T-cell (primary cell): ENCODE results near the gene BABAM2. TPM values are rescaled to one million over a fixed set of nuclear protein-coding genes. Genes with fewer than 3 reads are reported as not detected.
A peak's percentile ranks its signal among the peaks of the same experiment; 100 is the strongest.

ENCODE experiments used
- ATAC-seq, 4 experiments: fragments of 200-7000 bp in 3 of 4; fragments of 150-1000 bp in 1 of 4; cut with Tn5 transposase; replicated peaks in 1 of 4; 1 replicate in 3 of 4; 2 replicates in 1 of 4; pipeline ENCODE4 v1.10.0; 2021; ENCODE audit warnings: moderate library complexity in 3 of 4, mild to moderate bottlenecking in 2 of 4, moderate number of reproducible peaks in 1 of 4
- CTCF ChIA-PET, 2 donors: fragments of 300-600 bp; sonication (Branson Sonifier 250); formaldehyde crosslinking; loops; one replicate each; lab custom pipeline; 2022; ENCODE audit warnings: antibody characterized with exemption in 2 of 2; lab: Charles Lee
- POLR2A ChIA-PET, 2 donors: fragments of 300-600 bp; sonication (Branson Sonifier 250); formaldehyde crosslinking; loops; one replicate each; lab custom pipeline; 2022; ENCODE audit warnings: antibody characterized with exemption in 2 of 2; lab: Charles Lee
- DNase-seq, 35 experiments: peaks; one replicate each; pipeline versions ENCODE4 v3.0.0 to v3.0.0-alpha.2; 2013 to 2023
- H3K27ac ChIP-seq: one replicate; pipeline ENCODE4 v1.5.1; 2013; ENCODE audit warnings: low read length
- H3K27me3 ChIP-seq, 2 experiments: replicated peaks in 1 of 2; 1 replicate in 1 of 2; 2 replicates in 1 of 2; pipeline versions ENCODE4 v1.6.1 to v1.7.0; 2013; ENCODE audit warnings: low read length in 1 of 2, mixed read lengths in 1 of 2; ENCODE audit not compliant: control insufficient read depth in 2 of 2, insufficient read depth in 2 of 2; ENCODE audit errors: extremely low read depth in 1 of 2
- H3K36me3 ChIP-seq, 2 donors: 1 replicate in 1 of 2; 2 replicates in 1 of 2; pipeline versions ENCODE4 v1.6.1 to v1.7.0; 2013; ENCODE audit warnings: low read length in 1 of 2; ENCODE audit not compliant: control insufficient read depth in 2 of 2, insufficient read depth in 1 of 2; ENCODE audit errors: extremely low read depth in 1 of 2
- H3K4me1 ChIP-seq, 2 experiments: 1 replicate in 1 of 2; 2 replicates in 1 of 2; pipeline versions ENCODE4 v1.6.1 to v1.7.0; 2013; ENCODE audit warnings: low read length in 2 of 2, mixed read lengths in 1 of 2; ENCODE audit not compliant: insufficient read depth in 2 of 2, control insufficient read depth in 1 of 2; ENCODE audit errors: extremely low read depth in 1 of 2
- H3K4me3 ChIP-seq, 2 donors: 1 replicate in 1 of 2; 2 replicates in 1 of 2; pipeline versions ENCODE4 v1.5.1 to v1.7.0; 2013; ENCODE audit warnings: mild to moderate bottlenecking in 2 of 2, low read length in 1 of 2, moderate library complexity in 1 of 2; ENCODE audit not compliant: control insufficient read depth in 1 of 2; ENCODE audit errors: extremely low read depth in 1 of 2
- H3K9me3 ChIP-seq: 2 replicates; pipeline ENCODE4 v1.7.0; 2013
- H3K27ac Mint-ChIP-seq, 2 donors: one replicate each; pipeline ENCODE4 v1.8.0; 2020 to 2021; ENCODE audit warnings: mild to moderate bottlenecking in 2 of 2, mixed read lengths in 2 of 2
- H3K27me3 Mint-ChIP-seq, 2 donors: one replicate each; pipeline ENCODE4 v1.8.0; 2021 to 2022; ENCODE audit warnings: mixed read lengths in 2 of 2
- H3K36me3 Mint-ChIP-seq: one replicate; pipeline ENCODE4 v1.8.0; 2021; ENCODE audit warnings: mixed read lengths
- H3K4me1 Mint-ChIP-seq, 3 donors: one replicate each; pipeline ENCODE4 v1.8.0; 2020 to 2022; ENCODE audit warnings: mixed read lengths in 3 of 3, mild to moderate bottlenecking in 1 of 3
- H3K4me3 Mint-ChIP-seq, 3 donors: one replicate each; pipeline ENCODE4 v1.8.0; 2020 to 2022; ENCODE audit warnings: mild to moderate bottlenecking in 3 of 3, mixed read lengths in 3 of 3, moderate library complexity in 3 of 3
- H3K9me3 Mint-ChIP-seq, 3 donors: one replicate each; pipeline ENCODE4 v1.8.0; 2020 to 2022; ENCODE audit warnings: mixed read lengths in 3 of 3
- WGBS: methylation state at CpG from one replicate; pipeline ENCODE4 v1.1.5; 2013; ENCODE audit warnings: missing lambda C conversion rate; ENCODE audit not compliant: insufficient coverage; 5-methylcytosine and 5-hydroxymethylcytosine counted together
- total RNA-seq, 35 experiments: library from RNA in 6 of 35; stranded (reverse) in 6 of 35; fragments of 120-200 nt in 1 of 35; gene quantifications; one replicate each; pipeline versions ENCODE4 v1.2.1 to v1.2.4 and lab custom pipeline; 2013 to 2026

Gene BABAM2
- total RNA-seq, 5 donors from 2014 or later (not counting 1 experiment from before 2014, with no cell fraction given) = 28.4 to 45.2 (median 37.4) TPM

DNA sequence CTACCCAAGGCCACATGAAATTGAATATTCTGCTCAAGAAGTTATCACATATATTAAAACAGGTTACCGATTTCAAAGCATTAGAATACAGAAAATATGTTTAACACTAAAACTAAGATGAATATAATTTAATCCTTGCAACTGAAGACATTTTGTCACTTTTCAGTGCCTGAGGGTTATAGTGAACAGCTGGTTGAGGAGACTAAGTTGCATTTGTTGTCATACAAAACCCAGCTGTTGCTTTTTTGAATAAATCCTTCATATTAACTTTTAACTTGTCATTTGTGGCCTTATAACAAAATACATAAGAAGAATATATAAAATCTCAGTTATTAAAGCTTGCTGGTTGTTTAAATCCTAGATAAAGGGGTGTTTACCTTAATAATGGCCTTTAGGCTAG, 37.8 kb upstream of the BABAM2 start:
- Mint-ChIP-seq H3K36me3 (peaks cover 27% of the 10 kb centered on the region), H3K4me1 (peaks cover 0 to 6% (median 6%) of the 10 kb centered on the region in 3 donors), H3K4me3 (no peak overlapping the region), H3K27me3 (no peaks in the 10 kb centered on the region), H3K9me3 (peaks cover 0 to 3% (median 0%) of the 10 kb centered on the region in 3 donors), H3K27ac (no peak overlapping the region)
- H3K27me3 ChIP-seq = no peaks in the 10 kb centered on the region
- ATAC-seq (no peak), DNase-seq (no peak)
- no peak overlapping the region for H3K4me3 ChIP-seq
- CTCF ChIA-PET = interaction anchor here in 1 of 2 donors (1.2 kb wide), 1 partner anchor 14 kb away, joined by 3 read pairs; no protein-coding TSS in a partner anchor
- WGBS = no CpG with 5 or more reads among the region's 1 CpG
- no peak overlapping the region for H3K27ac ChIP-seq
- H3K4me1 ChIP-seq = no peaks in the 10 kb centered on the region
- POLR2A ChIA-PET = no interaction called here
- H3K9me3 ChIP-seq = no peaks in the 10 kb centered on the region
- H3K36me3 ChIP-seq = no peaks in the 10 kb centered on the region

DNA sequence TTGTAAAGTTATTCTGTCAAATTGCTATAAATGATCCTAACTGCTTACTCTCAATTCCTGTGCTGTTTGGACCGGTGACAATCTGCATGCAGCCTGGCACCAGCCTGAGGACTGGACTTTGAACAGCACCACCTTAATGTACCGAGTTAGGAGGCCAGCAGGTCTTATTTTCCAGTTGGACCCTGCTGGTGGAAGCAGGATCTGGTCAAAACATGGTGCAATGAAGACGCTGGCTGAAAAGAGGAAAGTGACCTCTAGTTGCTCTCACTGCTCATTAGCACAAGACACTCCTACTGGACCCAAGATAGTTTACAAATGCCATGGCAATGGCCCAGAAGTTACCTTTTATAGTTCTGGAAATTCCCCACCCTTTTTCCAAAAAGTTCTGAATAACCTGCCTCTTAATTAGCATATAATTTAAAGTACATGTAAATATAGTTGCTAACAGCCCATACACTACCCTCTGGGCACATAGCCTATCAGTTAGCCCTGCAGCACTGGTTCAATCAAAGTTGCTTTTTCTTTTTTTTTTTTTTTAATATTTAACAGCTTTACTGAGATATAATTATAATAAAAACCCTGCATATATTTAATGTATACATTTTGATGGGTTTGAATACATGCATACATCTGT, 36.2 kb upstream of the BABAM2 start:
- H3K36me3 Mint-ChIP-seq = peaks cover 27% of the 10 kb centered on the region
- H3K4me1 Mint-ChIP-seq = peaks cover 0 to 8% (median 6%) of the 10 kb centered on the region in 3 donors
- H3K9me3 ChIP-seq = no peaks in the 10 kb centered on the region
- ATAC-seq (no peak), DNase-seq (no peak)
- no peaks in the 10 kb centered on the region for H3K27me3 Mint-ChIP-seq
- H3K4me3 ChIP-seq = no peak overlapping the region
- no peaks in the 10 kb centered on the region for H3K27me3 ChIP-seq
- CTCF ChIA-PET = interaction anchor here in 1 of 2 donors (0.6 kb wide), 2 partner anchors 30 to 113 kb away, joined by 4 to 6 read pairs; no protein-coding TSS in a partner anchor
- H3K4me3 Mint-ChIP-seq = no peak overlapping the region
- H3K27ac Mint-ChIP-seq = no peak overlapping the region
- H3K36me3 ChIP-seq = no peaks in the 10 kb centered on the region
- no peak overlapping the region for H3K27ac ChIP-seq
- WGBS = 100% methylated on average over 2 of the region's 3 CpGs
- H3K9me3 Mint-ChIP-seq = peaks cover 0 to 10% (median 0%) of the 10 kb centered on the region in 3 donors
- H3K4me1 ChIP-seq = no peaks in the 10 kb centered on the region
- POLR2A ChIA-PET = interaction anchor here (0.6 kb wide), 2 partner anchors 50 to 418 kb away, joined by 4 to 6 read pairs; no protein-coding TSS in a partner anchor

DNA sequence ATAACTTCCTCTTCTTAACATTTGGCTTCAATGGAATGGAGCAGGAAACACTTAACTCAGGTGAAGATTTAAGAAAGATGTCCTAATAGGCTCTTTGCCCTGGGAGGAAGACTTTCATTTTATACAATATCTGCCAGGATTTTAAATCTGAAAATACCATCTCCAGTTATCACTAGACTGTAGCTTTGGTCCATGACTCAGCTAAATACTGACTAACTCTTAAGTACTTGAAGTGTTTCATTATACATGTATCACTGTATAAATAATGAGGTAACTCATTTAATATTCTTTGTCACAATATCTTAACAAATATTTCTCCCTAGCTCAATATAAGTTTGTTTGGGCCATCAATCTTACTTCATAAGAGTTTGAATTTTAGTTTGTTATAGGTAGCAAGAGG, 35.1 kb upstream of the BABAM2 start:
- Histone ChIP-seq H3K9me3 (no peaks in the 10 kb centered on the region), H3K4me3 (no peak overlapping the region), H3K4me1 (no peaks in the 10 kb centered on the region), H3K27ac (no peak overlapping the region), H3K27me3 (no peaks in the 10 kb centered on the region), H3K36me3 (no peaks in the 10 kb centered on the region)
- ATAC-seq (no peak), DNase-seq (no peak)
- ChIA-PET POLR2A (no interaction called here), CTCF (interaction anchor here (0.5 to 0.7 kb wide), 3 partner anchors 8 to 337 kb away, joined by 3 to 10 read pairs (median 4); no protein-coding TSS in a partner anchor)
- no peaks in the 10 kb centered on the region for H3K27me3 Mint-ChIP-seq
- peaks cover 0 to 10% (median 0%) of the 10 kb centered on the region in 3 donors for H3K9me3 Mint-ChIP-seq
- peaks cover 27% of the 10 kb centered on the region for H3K36me3 Mint-ChIP-seq
- no peak overlapping the region for H3K4me3 Mint-ChIP-seq
- H3K27ac Mint-ChIP-seq = no peak overlapping the region
- H3K4me1 Mint-ChIP-seq = peaks cover 0 to 13% (median 12%) of the 10 kb centered on the region in 3 donors

DNA sequence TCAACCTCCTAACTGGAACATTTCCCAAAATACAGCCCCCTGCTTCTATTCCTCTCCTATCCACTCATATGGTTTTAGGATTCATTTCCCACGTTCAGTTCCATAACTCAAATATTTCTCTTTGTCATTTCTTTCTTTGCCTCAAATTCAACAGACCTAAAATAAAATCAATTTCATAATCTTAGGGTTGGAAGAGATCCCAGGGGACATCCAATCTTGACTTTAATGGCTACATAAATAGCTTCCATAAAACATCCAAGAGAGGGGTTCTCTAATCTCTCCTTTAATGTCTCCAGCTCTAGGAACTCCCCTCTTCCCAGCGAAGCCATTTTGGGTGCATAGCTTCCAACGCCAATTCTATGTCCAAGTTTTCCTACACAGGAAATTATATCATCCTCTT, 34.1 kb upstream of the BABAM2 start:
- Mint-ChIP-seq H3K4me3 (no peak overlapping the region), H3K27ac (no peak overlapping the region), H3K9me3 (peaks cover 0 to 10% (median 0%) of the 10 kb centered on the region in 3 donors), H3K27me3 (no peaks in the 10 kb centered on the region), H3K36me3 (peaks cover 27% of the 10 kb centered on the region), H3K4me1 (peaks cover 0 to 13% (median 12%) of the 10 kb centered on the region in 3 donors)
- ChIA-PET CTCF (interaction anchor here in 1 of 2 donors (0.7 kb wide), 1 partner anchor 336 kb away, joined by 4 read pairs; no protein-coding TSS in a partner anchor), POLR2A (interaction anchor here in 1 of 2 donors (0.5 kb wide), 1 partner anchor 28 kb away, joined by 5 read pairs; no protein-coding TSS in a partner anchor)
- no peaks in the 10 kb centered on the region for H3K4me1 ChIP-seq
- 100% methylated on average over 1 of the region's 3 CpGs for WGBS
- no peak overlapping the region for H3K4me3 ChIP-seq
- no peak for ATAC-seq
- no peak for DNase-seq
- no peaks in the 10 kb centered on the region for H3K36me3 ChIP-seq
- no peaks in the 10 kb centered on the region for H3K27me3 ChIP-seq
- H3K27ac ChIP-seq = no peak overlapping the region
- H3K9me3 ChIP-seq = no peaks in the 10 kb centered on the region

DNA sequence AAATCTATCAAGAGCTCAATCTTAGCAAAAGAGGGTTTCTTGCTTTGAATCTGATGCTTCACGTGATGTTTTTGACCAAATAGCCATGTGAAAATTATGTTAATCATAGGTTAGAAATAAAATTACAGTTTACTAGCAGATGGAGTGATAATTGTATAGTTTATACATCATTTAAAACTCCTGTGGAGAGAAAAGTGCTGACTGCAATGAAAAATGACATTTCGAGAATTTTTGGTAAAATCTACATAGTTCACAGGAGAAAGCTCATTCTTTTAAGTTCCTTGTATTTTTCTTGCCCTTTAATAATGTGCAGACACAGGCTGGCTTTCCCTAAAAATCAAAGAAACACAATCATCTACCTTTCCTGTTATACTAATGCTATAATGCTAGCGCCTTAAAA, 33.6 kb upstream of the BABAM2 start:
- Mint-ChIP-seq H3K4me3 (no peak overlapping the region), H3K4me1 (peaks cover 0 to 13% (median 12%) of the 10 kb centered on the region in 3 donors), H3K27ac (no peak overlapping the region), H3K36me3 (peaks cover 24% of the 10 kb centered on the region), H3K27me3 (no peaks in the 10 kb centered on the region), H3K9me3 (peaks cover 0 to 10% (median 0%) of the 10 kb centered on the region in 3 donors)
- H3K36me3 ChIP-seq = no peaks in the 10 kb centered on the region
- no peaks in the 10 kb centered on the region for H3K4me1 ChIP-seq
- no CpG with 5 or more reads among the region's 3 CpGs for WGBS
- DNase-seq (no peak), ATAC-seq (no peak)
- H3K27me3 ChIP-seq = no peaks in the 10 kb centered on the region
- ChIA-PET CTCF (interaction anchor here in 1 of 2 donors (0.9 kb wide), 1 partner anchor 12 kb away, joined by 3 read pairs; no protein-coding TSS in a partner anchor), POLR2A (interaction anchor here (0.5 to 0.7 kb wide), 2 partner anchors 27 to 76 kb away, joined by 5 to 6 read pairs; no protein-coding TSS in a partner anchor)
- no peak overlapping the region for H3K27ac ChIP-seq
- no peak overlapping the region for H3K4me3 ChIP-seq
- H3K9me3 ChIP-seq = no peaks in the 10 kb centered on the region

DNA sequence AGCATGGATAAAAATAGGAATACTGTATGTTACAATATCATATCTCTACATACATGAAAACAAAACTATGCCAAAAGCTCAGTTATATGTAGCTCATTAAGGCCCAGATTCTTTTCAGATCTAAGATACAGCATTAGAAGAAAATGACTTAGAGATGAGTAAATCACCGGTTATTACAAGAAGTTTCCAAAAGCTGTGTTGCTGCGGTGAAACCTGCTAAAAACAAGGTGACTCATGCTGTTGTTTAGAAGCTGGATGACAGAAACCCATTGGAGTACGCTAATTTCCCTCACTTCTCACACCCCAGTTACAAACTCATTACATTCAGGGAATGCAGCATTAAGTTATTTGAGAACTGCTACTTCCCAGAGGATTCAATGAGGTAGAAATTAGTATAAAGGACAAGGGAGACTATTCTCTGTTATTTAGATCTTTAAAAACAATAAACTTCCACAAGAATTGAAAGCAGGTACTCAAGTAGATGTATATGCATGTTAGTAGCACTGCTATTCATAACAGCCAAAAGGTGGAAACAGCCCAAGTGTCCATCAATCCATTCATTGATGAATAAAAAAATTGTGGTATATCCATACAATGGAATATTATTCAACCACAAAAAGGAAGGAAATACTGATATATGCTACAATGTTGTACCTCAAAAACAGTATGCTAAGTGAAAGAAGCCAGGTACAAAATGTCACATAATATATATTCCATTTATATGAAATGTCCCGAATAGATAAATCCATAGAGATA, 32.9 kb upstream of the BABAM2 start:
- no peaks in the 10 kb centered on the region for H3K27me3 ChIP-seq
- no peak overlapping the region for H3K4me3 Mint-ChIP-seq
- H3K9me3 ChIP-seq = no peaks in the 10 kb centered on the region
- H3K4me1 ChIP-seq = no peaks in the 10 kb centered on the region
- WGBS = no CpG with 5 or more reads among the region's 4 CpGs
- ChIA-PET POLR2A (interaction anchor here in 1 of 2 donors (0.7 kb wide), 1 partner anchor 77 kb away, joined by 6 read pairs; no protein-coding TSS in a partner anchor), CTCF (interaction anchor here in 1 of 2 donors (0.9 kb wide), 1 partner anchor 11 kb away, joined by 3 read pairs; no protein-coding TSS in a partner anchor)
- no peak overlapping the region for H3K4me3 ChIP-seq
- ATAC-seq (peak in 1 of 4 experiments; percentile 58), DNase-seq (no peak)
- H3K27me3 Mint-ChIP-seq = no peaks in the 10 kb centered on the region
- no peak overlapping the region for H3K27ac ChIP-seq
- peaks cover 0 to 13% (median 12%) of the 10 kb centered on the region in 3 donors for H3K4me1 Mint-ChIP-seq
- H3K27ac Mint-ChIP-seq = peak overlapping the region in 1 of 2 donors; percentile 41
- H3K9me3 Mint-ChIP-seq = peaks cover 0 to 10% (median 0%) of the 10 kb centered on the region in 3 donors
- peaks cover 20% of the 10 kb centered on the region for H3K36me3 Mint-ChIP-seq
- no peaks in the 10 kb centered on the region for H3K36me3 ChIP-seq
